Measurements from ENCODE around the gene CDC16. TPM values are rescaled to one million over a fixed set of nuclear protein-coding genes. Genes with fewer than 3 reads are reported as not detected.

The CDC16 gene
- total and polyA plus RNA-seq, 2 donors from 2014 or later = 49.3 to 57.7 TPM

- TF ChIP-seq CTCF (IDR thresholded peaks at IDR 0.05; ENCODE audit: borderline replicate concordance, extremely low read depth, insufficient read depth) = no peak
These were observed 53.5 kb downstream of the CDC16 start for GRCh38 chr13:114288157-114288591.

GRCh38 chr13:114296448-114296847 is 61.8 kb downstream of the CDC16 start:
- H3K9me3 ChIP-seq (ENCODE audit: control insufficient read depth in 2 of 3, insufficient read depth in 1 of 3, low read length in 3 of 3) = no peaks in the 10 kb centered on the region
- no peak for TF ChIP-seq CTCF (IDR thresholded peaks at IDR 0.05; ENCODE audit: borderline replicate concordance, extremely low read depth, insufficient read depth)
- intact Hi-C loops (cut with DNase I) = no loop called here
- H3K27ac ChIP-seq (ENCODE audit: low read depth in 2 of 2, low read length in 2 of 2) = no peak overlapping the region
- H3K4me3 ChIP-seq (ENCODE audit: low read length in 3 of 3) = no peak overlapping the region
- FAIRE-seq (no peak), DNase-seq (no peak)
- H3K4me1 ChIP-seq (ENCODE audit: control insufficient read depth in 2 of 3, insufficient read depth in 2 of 3, low read depth in 1 of 3, low read length in 3 of 3) = no peaks in the 10 kb centered on the region
- no peak overlapping the region for H3K9ac ChIP-seq (ENCODE audit: low read length in 3 of 3)
- H3K27me3 ChIP-seq (ENCODE audit: control insufficient read depth, insufficient read depth, low read length) = no peaks in the 10 kb centered on the region
- H3K36me3 ChIP-seq (ENCODE audit: control insufficient read depth in 2 of 3, insufficient read depth in 3 of 3, low read length in 3 of 3) = peaks cover 9 to 32% (median 14%) of the 10 kb centered on the region in 3 donors

More at GRCh38 chr13:114288157-114288591, 53.5 kb downstream of the CDC16 start:
- DNase-seq (no peak), FAIRE-seq (no peak)
- intact Hi-C loops (cut with DNase I) = no loop called here
- Histone ChIP-seq H3K27me3 (ENCODE audit: control insufficient read depth, insufficient read depth, low read length) (no peaks in the 10 kb centered on the region), H3K9me3 (ENCODE audit: control insufficient read depth in 2 of 3, insufficient read depth in 1 of 3, low read length in 3 of 3) (no peaks in the 10 kb centered on the region), H3K4me3 (ENCODE audit: low read length in 3 of 3) (no peak overlapping the region), H3K4me1 (ENCODE audit: control insufficient read depth in 2 of 3, insufficient read depth in 2 of 3, low read depth in 1 of 3, low read length in 3 of 3) (no peaks in the 10 kb centered on the region), H3K9ac (ENCODE audit: low read length in 3 of 3) (no peak overlapping the region), H3K27ac (ENCODE audit: low read depth in 2 of 2, low read length in 2 of 2) (no peak overlapping the region), H3K36me3 (ENCODE audit: control insufficient read depth in 2 of 3, insufficient read depth in 3 of 3, low read length in 3 of 3) (peaks cover 14 to 30% (median 15%) of the 10 kb centered on the region in 3 donors)

- no peak for DNase-seq
- Histone ChIP-seq H3K36me3 (ENCODE audit: control insufficient read depth in 2 of 3, insufficient read depth in 3 of 3, low read length in 3 of 3) (peaks cover 9 to 27% (median 15%) of the 10 kb centered on the region in 3 donors), H3K4me3 (ENCODE audit: low read length in 3 of 3) (no peak overlapping the region), H3K9me3 (ENCODE audit: control insufficient read depth in 2 of 3, insufficient read depth in 1 of 3, low read length in 3 of 3) (no peaks in the 10 kb centered on the region), H3K4me1 (ENCODE audit: control insufficient read depth in 2 of 3, insufficient read depth in 2 of 3, low read depth in 1 of 3, low read length in 3 of 3) (no peaks in the 10 kb centered on the region), H3K27ac (ENCODE audit: low read depth in 2 of 2, low read length in 2 of 2) (no peak overlapping the region), H3K27me3 (ENCODE audit: control insufficient read depth, insufficient read depth, low read length) (no peaks in the 10 kb centered on the region), H3K9ac (ENCODE audit: low read length in 3 of 3) (no peak overlapping the region)
- TF ChIP-seq CTCF (IDR thresholded peaks at IDR 0.05; ENCODE audit: borderline replicate concordance, extremely low read depth, insufficient read depth) = no peak
- no peak for FAIRE-seq
- intact Hi-C loops (cut with DNase I) = no loop called here
These were observed 62.2 kb downstream of the CDC16 start for GRCh38 chr13:114296902-114297301.

GRCh38 chr13:114298866-114299265 is 64.2 kb downstream of the CDC16 start:
- Histone ChIP-seq H3K4me1 (ENCODE audit: control insufficient read depth in 2 of 3, insufficient read depth in 2 of 3, low read depth in 1 of 3, low read length in 3 of 3) (no peaks in the 10 kb centered on the region), H3K36me3 (ENCODE audit: control insufficient read depth in 2 of 3, insufficient read depth in 3 of 3, low read length in 3 of 3) (peaks cover 2 to 29% (median 19%) of the 10 kb centered on the region in 3 donors), H3K9me3 (ENCODE audit: control insufficient read depth in 2 of 3, insufficient read depth in 1 of 3, low read length in 3 of 3) (no peaks in the 10 kb centered on the region), H3K27ac (ENCODE audit: low read depth in 2 of 2, low read length in 2 of 2) (no peak overlapping the region), H3K27me3 (ENCODE audit: control insufficient read depth, insufficient read depth, low read length) (no peaks in the 10 kb centered on the region), H3K9ac (ENCODE audit: low read length in 3 of 3) (no peak overlapping the region), H3K4me3 (ENCODE audit: low read length in 3 of 3) (no peak overlapping the region)
- FAIRE-seq (no peak), DNase-seq (no peak)
- no peak for TF ChIP-seq CTCF (IDR thresholded peaks at IDR 0.05; ENCODE audit: borderline replicate concordance, extremely low read depth, insufficient read depth)
- intact Hi-C loops (cut with DNase I) = no loop called here

Data from kidney (tissue), 14 donors.